ENCODE data around the gene SPPL3.
"Not testable (repeated sequence)": the region's sequence is repeated elsewhere in the genome, so short reads cannot be mapped to it uniquely, and the experiment has no call there.

The SPPL3 gene

DNA sequence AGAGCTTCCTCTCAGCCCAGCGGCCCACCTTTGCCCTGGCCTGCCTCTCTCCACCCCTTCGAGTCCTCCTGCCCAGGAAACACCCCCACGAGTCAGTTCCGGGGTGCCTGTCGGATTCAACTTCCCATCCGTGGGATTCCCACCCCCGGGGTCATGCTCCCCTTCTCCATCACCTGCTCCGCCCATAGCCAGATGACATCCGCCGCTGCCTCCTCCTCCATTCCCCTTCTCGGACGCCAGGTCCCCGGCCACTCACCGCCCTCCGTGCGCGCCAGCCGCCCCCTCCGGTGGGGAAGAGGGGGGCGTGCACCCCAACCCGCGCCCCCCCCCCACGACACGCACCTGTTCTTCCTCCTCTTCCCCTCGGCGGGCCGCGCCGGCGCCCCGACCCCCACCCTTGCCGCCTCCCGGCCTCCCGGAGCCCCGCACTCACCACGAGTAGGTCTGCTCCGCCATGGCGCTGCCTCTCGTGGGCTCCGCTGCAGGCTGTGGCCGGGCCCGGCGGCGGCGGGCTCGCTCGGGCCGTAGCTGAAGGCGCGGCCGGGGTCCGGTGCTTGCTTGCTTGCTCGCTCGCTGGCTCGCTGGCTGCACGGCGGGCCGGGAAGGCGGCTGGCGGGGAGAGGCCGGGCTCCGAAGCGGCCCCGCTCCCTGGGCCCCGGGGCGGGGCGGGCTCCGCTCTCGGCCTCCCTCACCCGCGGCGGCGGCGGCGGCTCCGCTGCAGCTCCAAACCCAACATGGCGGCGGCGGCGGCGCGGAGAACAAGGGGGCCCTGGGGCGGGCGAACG is 554 bp downstream of the SPPL3 start:
- H3K4me1 ChIP-seq, result peaks cover 0 to 53% (median 31%) of the 10 kb centered on the region in 4 donors
- peak; percentile 68 to 82 for DNase-seq
- intact Hi-C loops (cut with DNase I; ENCODE audit: low total_unique reads), result loop anchor here (10.0 kb wide), 1 partner anchor 179 kb away; the partner anchor contains the start of gene ACADS
- peak overlapping the region; percentile 96 to 100 for H3K4me3 ChIP-seq
- no peaks in the 10 kb centered on the region for H3K27me3 ChIP-seq
- peak overlapping the region; percentile 86 to 90 for H3K27ac ChIP-seq
- TF ChIP-seq, protein P1, sequence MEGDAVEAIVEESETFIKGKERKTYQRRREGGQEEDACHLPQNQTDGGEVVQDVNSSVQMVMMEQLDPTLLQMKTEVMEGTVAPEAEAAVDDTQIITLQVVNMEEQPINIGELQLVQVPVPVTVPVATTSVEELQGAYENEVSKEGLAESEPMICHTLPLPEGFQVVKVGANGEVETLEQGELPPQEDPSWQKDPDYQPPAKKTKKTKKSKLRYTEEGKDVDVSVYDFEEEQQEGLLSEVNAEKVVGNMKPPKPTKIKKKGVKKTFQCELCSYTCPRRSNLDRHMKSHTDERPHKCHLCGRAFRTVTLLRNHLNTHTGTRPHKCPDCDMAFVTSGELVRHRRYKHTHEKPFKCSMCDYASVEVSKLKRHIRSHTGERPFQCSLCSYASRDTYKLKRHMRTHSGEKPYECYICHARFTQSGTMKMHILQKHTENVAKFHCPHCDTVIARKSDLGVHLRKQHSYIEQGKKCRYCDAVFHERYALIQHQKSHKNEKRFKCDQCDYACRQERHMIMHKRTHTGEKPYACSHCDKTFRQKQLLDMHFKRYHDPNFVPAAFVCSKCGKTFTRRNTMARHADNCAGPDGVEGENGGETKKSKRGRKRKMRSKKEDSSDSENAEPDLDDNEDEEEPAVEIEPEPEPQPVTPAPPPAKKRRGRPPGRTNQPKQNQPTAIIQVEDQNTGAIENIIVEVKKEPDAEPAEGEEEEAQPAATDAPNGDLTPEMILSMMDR (IDR thresholded peaks at IDR 0.05), result no peak
- no peaks in the 10 kb centered on the region for H3K36me3 ChIP-seq
- H3K9me3 ChIP-seq, result no peaks in the 10 kb centered on the region

DNA sequence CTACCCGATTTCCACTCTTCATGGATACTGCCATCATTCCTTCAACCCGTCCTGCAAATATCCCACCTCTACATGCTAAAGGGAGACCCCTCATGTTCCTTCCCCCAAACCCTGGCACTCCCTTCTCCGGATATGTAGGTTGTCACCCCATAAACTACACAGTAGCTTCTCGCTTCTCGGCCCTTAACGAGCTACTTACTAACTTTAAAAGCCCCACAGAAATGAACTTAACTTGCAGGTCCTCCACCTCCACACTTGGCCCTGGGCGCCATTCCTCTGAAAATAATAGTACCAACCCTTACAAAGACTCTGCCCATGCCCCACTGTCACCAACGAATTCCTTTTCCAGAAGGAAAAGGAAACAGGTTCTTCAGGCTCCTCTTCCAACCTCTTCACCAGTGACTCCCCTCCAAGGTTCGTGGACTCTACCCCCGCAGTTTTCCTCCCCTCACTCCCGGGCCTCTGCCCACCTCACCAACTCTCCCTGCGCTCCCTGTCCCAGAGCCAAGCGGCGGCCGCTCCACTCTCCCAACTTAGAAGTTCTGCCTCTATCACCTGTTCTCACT is 1.2 kb downstream of the SPPL3 start:
- intact Hi-C loops (cut with DNase I; ENCODE audit: low total_unique reads), result loop anchor here (10.0 kb wide), 1 partner anchor 178 kb away; the partner anchor contains the start of gene ACADS
- peaks cover 0 to 54% (median 27%) of the 10 kb centered on the region in 4 donors for H3K4me1 ChIP-seq
- no peak for DNase-seq

DNA sequence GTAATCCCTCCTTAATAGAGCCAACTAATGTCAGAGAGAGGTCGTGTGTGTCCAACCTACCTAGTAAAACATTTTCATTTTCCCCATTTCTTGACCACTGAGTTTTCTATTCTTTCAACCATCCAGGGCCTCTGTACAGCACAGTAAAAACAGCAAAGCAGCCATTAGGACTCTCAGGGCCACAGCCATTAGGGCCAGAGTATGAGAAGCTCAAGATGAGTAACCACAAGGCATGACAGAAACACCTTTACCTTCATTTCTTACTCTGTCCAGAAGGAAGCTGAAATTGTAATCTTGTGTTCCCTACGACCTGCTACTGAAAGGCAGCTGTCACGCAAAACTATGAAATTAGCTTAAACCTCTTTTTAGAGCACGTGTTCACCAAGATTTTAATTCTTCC is 2.3 kb downstream of the SPPL3 start:
- Histone ChIP-seq H3K27me3 (no peaks in the 10 kb centered on the region), H3K9me3 (no peaks in the 10 kb centered on the region), H3K4me1 (peaks cover 0 to 48% (median 22%) of the 10 kb centered on the region in 4 donors), H3K27ac (no peak overlapping the region), H3K36me3 (no peaks in the 10 kb centered on the region), H3K4me3 (peak overlapping the region in 1 of 2 donors; percentile 100)
- no peak for DNase-seq
- TF ChIP-seq, protein P1 (IDR thresholded peaks at IDR 0.05), result no peak
- intact Hi-C loops (cut with DNase I; ENCODE audit: low total_unique reads), result loop anchor here (10.0 kb wide), 1 partner anchor 177 kb away; the partner anchor contains the start of gene ACADS

More for the DNA sequence above, 1.2 kb downstream of the SPPL3 start:
- TF ChIP-seq, protein P1 (IDR thresholded peaks at IDR 0.05), result no peak
- Histone ChIP-seq H3K27me3 (no peaks in the 10 kb centered on the region), H3K27ac (peak overlapping the region; percentile 86 to 90), H3K36me3 (no peaks in the 10 kb centered on the region), H3K9me3 (no peaks in the 10 kb centered on the region), H3K4me3 (peak overlapping the region; percentile 96 to 100)

DNA sequence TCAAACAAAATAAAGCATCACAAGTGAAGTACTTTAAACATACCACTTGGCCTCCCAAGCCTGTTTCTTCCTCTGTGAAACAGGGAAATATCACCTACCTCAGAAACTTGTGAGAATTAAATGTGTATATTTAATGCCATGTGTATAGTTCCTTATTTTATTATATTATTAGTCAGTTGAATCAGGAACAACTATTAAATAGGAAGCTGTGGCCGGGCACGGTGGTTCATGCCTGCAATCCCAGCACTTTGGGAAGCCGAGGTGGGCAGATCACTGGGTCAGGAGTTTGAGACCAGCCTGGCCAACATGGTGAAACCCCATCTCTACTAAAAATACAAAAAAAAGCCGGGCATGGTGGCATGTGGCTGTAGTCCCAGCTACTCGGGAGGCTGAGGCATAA is 3.1 kb downstream of the SPPL3 start:
- H3K4me3 ChIP-seq, DNase-seq, H3K36me3 ChIP-seq, H3K27ac ChIP-seq, H3K9me3 ChIP-seq, H3K27me3 ChIP-seq: not testable (repeated sequence)
- intact Hi-C loops (cut with DNase I; ENCODE audit: low total_unique reads), result loop anchor here (10.0 kb wide), 1 partner anchor 176 kb away; the partner anchor contains the start of gene ACADS
- peaks cover 0 to 41% (median 17%) of the 10 kb centered on the region in 4 donors for H3K4me1 ChIP-seq

DNA sequence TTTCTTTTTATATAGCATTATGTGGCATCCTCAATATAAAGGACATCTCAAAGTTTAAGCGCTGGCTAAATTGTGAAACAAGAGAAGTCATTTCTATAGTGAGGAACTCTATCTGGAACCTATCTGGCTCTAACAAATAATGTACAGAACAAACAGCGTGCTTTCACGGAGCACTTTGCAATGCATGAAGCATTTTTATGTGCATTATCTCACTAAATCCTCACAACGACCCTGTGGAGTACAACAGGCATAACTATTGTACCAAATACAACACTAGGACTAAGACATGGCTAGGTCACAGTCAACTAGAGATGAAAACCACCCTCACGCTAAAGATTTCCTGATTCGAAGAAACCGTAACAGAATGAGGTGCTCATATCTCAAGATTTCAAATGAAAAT is 8.6 kb downstream of the SPPL3 start:
- H3K4me3 ChIP-seq, result no peak overlapping the region
- no peaks in the 10 kb centered on the region for H3K9me3 ChIP-seq
- peaks cover 0 to 22% (median 6%) of the 10 kb centered on the region in 4 donors for H3K4me1 ChIP-seq
- peaks cover 0 to 4% (median 0%) of the 10 kb centered on the region in 3 donors for H3K36me3 ChIP-seq
- no peaks in the 10 kb centered on the region for H3K27me3 ChIP-seq
- TF ChIP-seq, protein P1 (IDR thresholded peaks at IDR 0.05), result no peak
- H3K27ac ChIP-seq, result no peak overlapping the region
- intact Hi-C loops (cut with DNase I; ENCODE audit: low total_unique reads), result no loop called here
- no peak for DNase-seq

DNA sequence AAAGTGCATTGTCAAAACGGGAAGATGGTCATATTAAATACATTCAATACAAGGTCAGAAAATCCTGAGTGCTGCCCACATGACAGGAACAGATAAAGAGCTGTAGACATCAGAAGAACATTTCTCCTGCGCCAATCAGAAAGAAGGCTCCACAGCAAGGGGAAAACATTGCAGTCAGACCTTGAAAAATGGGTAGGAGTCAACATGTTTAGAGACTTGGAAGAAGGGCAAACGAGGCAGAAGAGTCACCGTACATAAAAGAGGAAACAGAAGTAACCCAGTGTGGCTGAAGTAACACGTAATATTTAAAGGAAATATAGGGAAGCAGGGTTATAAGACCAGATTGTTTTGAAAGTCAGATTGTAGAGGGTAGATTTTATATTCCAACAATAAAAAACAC is 11.9 kb downstream of the SPPL3 start:
- intact Hi-C loops (cut with DNase I; ENCODE audit: low total_unique reads), result no loop called here

More for the DNA sequence above, 11.9 kb downstream of the SPPL3 start:
- H3K4me1 ChIP-seq, result peaks cover 0 to 38% (median 10%) of the 10 kb centered on the region in 4 donors
- TF ChIP-seq, protein P1 (IDR thresholded peaks at IDR 0.05), result no peak
- no peaks in the 10 kb centered on the region for H3K27me3 ChIP-seq
- H3K4me3 ChIP-seq, result no peak overlapping the region
- peaks cover 0 to 4% (median 0%) of the 10 kb centered on the region in 3 donors for H3K36me3 ChIP-seq
- no peaks in the 10 kb centered on the region for H3K9me3 ChIP-seq
- no peak overlapping the region for H3K27ac ChIP-seq
- DNase-seq, result no peak

Data from tibial artery (tissue), 4 donors.